ENCODE data around the gene SURF1.
A peak's percentile ranks its signal among the peaks of the same experiment; 100 is the strongest.

Gene SURF1

GRCh38 chr9:133353548-133353947 is 2.7 kb downstream of the SURF1 start:
- TF ChIP-seq CTCF (IDR thresholded peaks at IDR 0.05; ENCODE audit: borderline replicate concordance, insufficient read depth, low read depth, low read length), result no peak

DNA sequence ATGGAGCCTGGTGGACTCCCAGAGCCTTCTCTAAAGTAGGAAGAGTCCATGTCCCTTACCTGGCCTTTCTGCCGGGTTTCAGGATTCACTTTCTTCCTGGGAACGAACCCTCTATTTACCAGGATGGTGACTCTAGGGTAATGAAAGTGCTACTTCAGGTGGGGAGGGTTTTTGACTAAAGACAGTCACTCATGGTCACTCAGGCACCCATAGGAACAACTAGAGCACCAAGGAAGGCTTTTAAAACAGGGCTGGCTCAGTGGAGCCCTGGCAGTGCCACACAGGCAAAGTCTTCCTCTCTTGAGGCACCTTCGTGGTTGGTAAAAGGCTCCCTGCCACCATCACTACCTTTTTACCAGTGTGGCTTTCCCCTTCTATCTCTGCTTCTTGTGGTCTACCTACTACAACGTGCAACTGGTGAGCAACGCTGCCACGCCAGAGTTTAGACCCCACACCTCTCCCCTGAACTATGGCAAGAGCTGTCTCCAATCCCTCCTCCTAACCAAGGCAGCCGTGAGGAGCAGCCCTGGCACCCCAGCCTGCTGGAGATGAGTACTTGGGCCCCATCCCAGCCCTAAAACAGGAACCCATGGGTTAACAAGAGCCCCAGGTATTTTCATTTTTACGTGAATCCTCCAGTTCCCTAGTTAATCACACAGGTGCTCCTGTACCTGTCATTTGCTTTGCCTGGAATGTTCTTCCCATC is 3.5 kb downstream of the SURF1 start:
- no peak for TF ChIP-seq CTCF (IDR thresholded peaks at IDR 0.05; ENCODE audit: borderline replicate concordance, insufficient read depth, low read depth, low read length)
- H3K4me3 ChIP-seq (ENCODE audit: low read depth, low read length), result no peak overlapping the region

More at GRCh38 chr9:133353548-133353947, 2.7 kb downstream of the SURF1 start:
- no peak overlapping the region for H3K4me3 ChIP-seq (ENCODE audit: low read depth, low read length)

DNA sequence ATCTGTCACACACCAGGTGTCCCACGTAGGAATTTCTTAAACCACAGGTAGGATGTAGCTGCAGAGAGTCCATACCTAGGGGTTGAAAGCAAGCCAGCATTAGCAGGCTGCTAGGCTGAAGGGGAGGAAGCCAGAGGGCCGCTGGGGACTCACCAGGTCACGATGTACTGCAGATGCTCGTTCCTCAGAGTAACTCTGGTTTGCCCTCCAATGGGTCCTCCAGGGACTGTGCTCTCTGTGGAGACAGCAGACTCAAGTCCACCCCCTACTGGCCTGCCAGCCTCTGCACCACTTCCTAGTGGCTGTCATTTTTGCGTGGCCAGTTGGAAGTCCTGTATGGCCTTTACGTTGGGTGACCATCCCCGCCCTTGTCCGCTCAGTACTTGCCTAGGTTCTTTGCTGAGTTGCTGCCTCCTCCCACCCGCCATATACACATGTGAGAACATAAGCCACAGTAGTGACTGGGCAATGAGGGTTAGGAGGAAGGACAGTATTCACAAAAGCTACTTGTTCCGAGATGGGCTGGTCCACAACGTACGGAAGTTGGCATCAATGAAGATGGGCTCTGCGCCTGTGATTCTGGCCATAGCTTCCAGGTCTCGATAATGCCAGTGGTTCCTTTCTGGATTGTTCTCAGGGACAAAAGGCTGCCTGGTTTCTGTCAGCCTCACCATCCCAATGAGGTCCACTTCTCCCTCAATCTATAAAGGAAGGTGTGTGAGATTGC is 4.2 kb downstream of the SURF1 start:
- TF ChIP-seq CTCF (IDR thresholded peaks at IDR 0.05; ENCODE audit: borderline replicate concordance, insufficient read depth, low read depth, low read length), result peak; percentile 70
- no peak overlapping the region for H3K4me3 ChIP-seq (ENCODE audit: low read depth, low read length)

DNA sequence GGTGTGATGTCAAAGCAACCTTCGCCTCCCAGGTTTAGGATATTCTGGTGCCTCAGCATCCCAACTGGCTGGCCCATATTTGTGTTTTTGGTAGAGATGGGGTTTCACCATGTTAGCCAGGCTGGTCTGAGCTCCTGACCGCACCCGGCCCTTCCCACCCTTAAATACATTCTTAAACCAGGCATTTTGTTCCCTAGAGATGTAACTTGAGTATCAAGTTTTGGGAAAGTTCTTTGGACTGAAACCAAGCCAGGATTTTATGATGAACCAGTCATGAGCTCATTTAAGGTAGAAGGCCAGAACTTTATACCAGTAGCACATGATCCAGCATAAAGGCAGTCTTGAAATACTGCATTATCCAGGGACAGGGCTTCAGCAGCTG is 4.8 kb downstream of the SURF1 start:
- TF ChIP-seq CTCF (IDR thresholded peaks at IDR 0.05; ENCODE audit: borderline replicate concordance, insufficient read depth, low read depth, low read length), result no peak
- H3K4me3 ChIP-seq (ENCODE audit: low read depth, low read length), result no peak overlapping the region

DNA sequence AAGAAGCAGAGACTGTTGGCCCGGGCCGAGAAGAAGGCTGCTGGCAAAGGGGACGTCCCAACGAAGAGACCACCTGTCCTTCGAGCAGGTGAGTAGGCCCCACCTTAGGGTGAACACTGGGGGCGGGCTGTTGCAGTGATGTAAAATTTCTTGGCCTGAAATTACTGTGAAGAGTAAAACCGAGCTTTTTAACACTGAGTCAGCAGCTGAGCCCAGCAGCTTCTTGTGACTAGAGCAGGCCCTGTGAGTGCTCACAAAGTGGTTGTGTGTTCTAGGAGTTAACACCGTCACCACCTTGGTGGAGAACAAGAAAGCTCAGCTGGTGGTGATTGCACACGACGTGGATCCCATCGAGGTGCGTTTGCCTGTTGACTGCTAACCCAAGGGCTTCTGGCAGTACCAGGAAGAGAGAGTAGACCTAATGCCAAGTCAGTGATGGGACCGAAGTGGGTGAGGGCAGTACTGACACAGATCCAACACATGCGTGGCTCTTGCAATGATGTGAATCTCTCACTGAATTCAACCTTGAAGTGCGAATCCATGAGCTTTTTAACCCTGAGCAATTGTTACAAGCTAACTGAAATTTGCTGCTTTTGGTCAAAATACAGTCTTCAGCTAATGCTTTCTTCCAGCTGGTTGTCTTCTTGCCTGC is 6.2 kb downstream of the SURF1 start:
- no peak for TF ChIP-seq CTCF (IDR thresholded peaks at IDR 0.05; ENCODE audit: borderline replicate concordance, insufficient read depth, low read depth, low read length)
- no peak overlapping the region for H3K4me3 ChIP-seq (ENCODE audit: low read depth, low read length)

GRCh38 chr9:133348718-133349573 is 7.3 kb downstream of the SURF1 start:
- peak overlapping the region; percentile 96 for H3K4me3 ChIP-seq (ENCODE audit: low read depth, low read length)
- no peak for TF ChIP-seq CTCF (IDR thresholded peaks at IDR 0.05; ENCODE audit: borderline replicate concordance, insufficient read depth, low read depth, low read length)

Data from GM12875 (cell line).